Measurements from ENCODE around the gene NAV1.

DNA sequence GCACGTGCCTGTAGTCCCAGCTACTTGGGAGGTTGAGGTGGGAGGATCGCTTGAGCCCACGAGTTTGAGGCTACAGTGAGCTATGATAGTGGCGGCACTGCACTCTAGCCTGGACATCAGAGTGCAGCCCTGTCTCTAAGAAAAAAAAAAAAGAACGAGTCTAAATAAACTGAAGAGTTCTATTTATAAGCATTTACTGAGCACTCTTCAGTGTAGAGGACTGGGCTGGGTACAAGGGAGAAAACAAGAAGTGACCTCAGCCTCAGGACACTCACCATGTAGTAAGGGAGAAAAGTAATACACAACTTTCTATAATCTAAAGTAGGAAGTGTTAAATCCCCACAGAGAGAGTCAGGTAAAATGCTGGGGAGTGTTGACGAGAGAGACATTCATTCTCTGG lies 35.0 kb downstream of the NAV1 start:
- no peak for TF ChIP-seq CTCF (IDR thresholded peaks at IDR 0.05)
- no peak for TF ChIP-seq EP300 (IDR thresholded peaks at IDR 0.05; ENCODE audit: low read depth)
